GM19438 (cell line): ENCODE results near the gene CELA2A.
"Not testable (repeated sequence)": the region's sequence is repeated elsewhere in the genome, so short reads cannot be mapped to it uniquely, and the experiment has no call there.

ENCODE experiments used
- ATAC-seq: cut with Tn5 transposase; IDR thresholded peaks from one replicate; pipeline ENCODE4 v1.9.1; 2021; ENCODE audit warnings: low read depth; ENCODE audit not compliant: unreplicated experiment

CELA2A gene

GRCh38 chr1:15442759-15443158, 13.8 kb upstream of the CELA2A start:
- no peak for ATAC-seq

DNA sequence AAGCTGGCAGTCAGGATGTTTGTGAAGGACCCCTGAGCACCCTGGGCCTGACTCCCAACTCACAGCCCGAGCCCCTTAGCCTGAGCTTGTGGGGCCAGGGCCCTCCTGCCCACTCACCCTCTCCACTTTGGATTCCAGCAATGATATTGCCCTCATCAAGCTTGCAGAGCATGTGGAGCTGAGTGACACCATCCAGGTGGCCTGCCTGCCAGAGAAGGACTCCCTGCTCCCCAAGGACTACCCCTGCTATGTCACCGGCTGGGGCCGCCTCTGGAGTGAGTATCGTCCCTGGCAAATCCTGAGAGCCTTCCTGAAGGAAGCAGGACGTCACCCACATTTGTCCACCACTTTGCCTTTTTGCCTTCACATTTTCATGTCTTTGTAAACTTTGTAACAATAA, 13.3 kb upstream of the CELA2A start:
- no peak for ATAC-seq

DNA sequence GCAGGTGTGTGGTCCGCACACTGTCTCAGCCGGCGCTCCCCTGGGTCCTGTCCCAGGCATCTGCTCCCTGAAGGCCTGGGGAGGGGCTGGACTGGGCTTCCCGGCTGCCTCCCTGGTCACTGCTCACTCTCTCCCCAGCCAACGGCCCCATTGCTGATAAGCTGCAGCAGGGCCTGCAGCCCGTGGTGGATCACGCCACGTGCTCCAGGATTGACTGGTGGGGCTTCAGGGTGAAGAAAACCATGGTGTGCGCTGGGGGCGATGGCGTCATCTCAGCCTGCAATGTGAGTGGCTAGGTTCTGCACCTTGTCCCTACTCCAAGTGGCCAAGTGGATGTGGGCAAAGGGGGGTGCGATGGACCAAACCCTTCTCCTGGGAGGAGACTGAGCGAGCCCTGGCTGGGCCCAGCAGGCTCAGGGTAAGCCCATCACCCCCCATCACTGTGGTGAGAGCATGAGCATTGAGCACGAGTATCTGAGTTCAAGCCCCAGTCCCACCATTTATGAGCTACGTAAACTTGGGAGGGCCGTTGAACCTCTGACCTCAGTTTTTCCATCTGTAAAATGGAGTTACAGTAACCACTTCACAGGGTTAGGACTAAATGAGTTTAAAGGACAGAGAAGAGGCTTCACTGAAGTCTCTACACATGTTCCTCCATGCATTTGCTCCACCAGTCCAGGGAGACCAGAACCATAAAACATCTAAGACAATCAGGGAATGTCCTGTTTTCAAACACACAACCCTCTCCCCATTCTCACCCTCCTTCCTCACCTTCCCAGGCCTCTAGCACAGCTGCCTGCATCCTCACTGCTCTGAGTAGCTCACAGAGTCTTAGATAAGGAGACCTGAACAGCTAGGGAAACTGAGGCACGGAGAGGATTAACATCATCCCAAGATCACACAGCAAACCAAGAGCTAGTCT, 11.8 kb upstream of the CELA2A start:
- no peak for ATAC-seq

DNA sequence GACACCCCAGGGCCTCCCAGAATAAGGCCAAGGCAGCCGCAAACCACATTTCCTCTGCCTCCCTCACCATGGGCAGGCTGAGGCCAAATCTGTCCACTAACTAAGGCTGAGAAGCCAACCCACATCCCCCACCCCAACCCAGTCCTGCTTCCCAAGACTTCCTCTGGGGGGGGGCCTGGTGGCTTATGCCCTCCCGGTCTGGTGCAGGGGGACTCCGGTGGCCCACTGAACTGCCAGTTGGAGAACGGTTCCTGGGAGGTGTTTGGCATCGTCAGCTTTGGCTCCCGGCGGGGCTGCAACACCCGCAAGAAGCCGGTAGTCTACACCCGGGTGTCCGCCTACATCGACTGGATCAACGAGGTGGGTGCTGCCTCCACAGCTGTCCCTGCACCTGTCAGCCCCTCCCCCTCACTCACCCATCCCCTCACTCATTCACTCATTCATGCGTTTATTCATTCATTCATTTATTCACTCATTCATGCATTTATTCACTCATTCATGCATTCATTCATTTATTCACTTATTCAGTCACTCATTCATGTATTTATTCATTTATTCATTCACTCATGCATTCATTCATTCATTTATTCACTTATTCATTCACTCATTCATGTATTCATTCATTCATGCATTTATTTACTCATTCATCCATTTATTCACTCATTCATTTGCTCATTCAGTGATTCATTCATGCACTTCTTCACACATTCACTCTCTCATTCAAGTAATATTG, 11.0 kb upstream of the CELA2A start:
- no peak for ATAC-seq

DNA sequence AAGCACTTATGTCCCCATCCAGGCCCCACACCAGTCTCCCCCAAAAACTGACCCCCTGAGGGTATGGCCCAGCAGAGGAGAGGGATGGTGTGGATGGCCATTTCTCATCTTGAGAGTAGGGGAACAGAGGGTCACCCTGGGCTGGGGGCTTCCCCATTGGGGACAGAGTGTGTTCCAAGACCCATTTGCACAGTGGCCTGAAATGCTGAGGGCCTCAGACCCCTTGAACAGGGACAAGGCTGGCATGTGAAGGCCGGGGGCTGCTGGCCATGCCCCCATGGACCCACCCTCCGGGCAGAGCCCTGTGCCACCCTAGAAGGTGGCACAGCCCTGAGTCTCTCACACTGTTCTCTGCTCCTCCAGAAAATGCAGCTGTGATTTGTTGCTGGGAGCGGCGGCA, 10.3 kb upstream of the CELA2A start:
- ATAC-seq, result no peak

DNA sequence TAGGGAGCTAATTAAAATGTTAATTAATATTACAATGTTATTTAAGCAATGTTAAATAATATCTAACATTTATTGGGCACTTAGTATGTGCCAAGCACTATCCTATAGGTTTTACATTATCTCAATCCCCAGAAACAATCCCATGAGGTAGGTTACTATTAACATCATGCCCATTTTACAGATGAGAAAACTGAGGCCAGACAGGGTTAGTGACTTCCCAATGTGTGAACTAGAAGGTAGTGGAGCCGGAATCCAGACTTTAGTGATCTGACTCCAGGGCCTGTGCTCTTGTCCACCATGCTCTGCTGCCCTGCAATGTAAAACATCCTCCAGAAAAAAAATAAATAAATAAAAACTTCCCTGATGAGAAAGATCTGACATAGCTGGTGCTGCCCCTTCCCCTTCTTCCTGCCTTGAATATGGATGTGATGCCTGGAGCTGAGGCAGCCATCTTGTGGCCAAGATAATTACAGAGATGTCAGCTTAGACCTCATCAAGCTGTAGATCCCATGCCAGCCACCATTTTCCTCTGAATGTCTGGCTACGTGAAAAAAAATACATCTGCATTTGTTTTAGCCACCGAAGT, 7.6 kb upstream of the CELA2A start:
- ATAC-seq, result no peak

GRCh38 chr1:15449567-15449966, 7.0 kb upstream of the CELA2A start:
- ATAC-seq, result no peak

DNA sequence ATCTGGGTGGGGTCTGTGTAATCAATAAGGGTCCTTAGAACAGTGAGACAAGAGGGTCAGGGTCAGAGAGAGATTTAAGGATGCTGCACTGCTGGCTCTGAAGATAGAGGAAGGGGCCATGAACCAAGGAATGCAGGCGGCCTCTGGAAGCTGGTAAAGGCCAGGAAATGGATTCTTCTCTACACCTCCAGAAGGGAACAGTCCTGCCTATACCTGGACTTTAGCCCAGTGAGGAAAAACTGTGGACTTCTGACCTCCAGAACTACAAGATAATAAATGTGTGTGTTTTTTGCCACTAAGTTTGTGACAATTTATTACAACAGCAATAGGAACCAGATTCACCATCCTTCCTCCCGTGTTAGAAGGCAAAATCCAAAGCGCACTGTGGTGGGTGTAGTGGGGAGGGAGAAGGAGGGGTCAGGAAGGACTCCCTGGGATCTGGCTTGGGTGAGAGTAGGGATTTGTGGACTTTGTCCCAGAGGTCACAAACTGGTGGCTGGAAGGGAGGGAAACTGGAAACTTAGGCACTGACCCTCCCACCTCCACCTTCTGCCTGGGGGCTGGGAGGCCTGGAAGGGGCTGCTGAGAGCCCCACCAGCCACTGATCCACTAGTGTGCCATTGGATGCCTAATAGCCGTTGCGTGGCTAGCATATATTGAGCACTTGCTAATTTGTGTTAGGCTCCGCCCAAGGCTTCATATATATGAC, 5.4 kb upstream of the CELA2A start:
- ATAC-seq, result no peak

DNA sequence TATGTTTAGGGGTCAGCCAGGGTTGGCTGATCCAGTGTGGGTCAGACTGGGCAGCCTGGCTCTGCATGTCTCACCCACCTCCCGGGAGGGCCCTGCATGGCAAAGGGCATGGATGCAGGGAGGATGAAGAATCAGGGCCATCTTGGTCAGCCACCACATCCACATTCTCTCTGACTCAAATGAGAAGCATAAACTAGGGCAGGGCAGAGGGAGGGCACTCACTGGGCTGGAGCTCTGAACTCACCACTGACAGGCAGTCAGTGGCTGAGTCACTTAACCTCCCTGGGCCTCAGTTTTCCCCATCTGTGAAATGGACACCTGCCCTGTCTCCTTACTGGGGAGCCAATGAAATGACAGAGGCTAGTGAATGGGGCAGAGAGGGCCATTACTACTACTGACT, 4.3 kb upstream of the CELA2A start:
- ATAC-seq, result no peak

DNA sequence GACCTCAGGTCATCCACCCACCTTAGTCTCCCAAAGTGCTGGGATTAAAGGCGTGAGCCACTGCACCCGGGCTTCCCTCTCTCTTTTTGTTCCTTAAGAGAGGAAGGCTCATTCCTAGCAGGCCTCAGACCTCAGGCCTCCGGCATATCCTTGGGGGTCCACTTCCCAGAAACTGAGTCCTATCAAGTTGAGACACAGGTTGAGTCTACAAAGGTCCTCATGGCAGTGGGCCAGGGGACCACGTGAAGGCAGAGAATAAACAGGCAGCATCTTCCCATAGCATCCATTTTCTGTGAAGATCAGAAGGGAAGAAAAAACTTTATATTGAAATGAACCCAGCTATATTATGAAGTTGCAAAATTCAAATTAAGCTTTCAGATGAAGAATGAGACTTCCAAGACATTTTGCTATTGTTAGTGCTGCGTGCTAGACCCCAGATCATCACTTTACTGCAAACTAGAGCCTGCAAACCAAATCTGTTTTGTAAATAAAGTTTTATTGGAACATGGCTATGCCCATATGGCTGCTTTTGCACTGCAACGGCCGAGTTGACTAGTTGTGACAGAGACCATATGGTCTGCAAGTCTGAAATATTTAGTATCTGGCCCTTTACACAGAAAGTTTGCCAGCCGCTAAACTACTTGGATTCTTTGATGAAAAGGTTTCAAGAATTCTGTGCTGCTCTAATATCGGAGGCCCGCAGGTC, 3.5 kb upstream of the CELA2A start:
- ATAC-seq, result no peak

DNA sequence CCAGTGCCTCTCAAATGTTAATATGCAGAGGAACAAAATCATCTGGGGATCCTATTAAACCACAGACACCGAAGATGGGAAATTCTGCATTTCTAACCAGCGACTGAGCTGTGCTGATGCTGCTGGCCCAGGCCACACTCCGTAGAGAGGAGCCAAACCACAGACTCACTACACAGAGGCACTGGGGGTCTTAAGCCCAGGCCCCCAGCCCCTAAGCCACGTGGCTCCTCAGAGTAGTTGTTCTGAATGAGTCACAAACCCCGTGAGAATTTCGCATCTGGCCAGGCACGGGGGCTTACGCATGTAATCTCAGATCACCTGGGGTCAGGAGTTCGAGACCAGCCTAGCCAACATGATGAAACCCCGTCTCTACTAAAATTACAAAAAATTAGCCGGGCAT, 2.8 kb upstream of the CELA2A start:
- no peak for ATAC-seq

DNA sequence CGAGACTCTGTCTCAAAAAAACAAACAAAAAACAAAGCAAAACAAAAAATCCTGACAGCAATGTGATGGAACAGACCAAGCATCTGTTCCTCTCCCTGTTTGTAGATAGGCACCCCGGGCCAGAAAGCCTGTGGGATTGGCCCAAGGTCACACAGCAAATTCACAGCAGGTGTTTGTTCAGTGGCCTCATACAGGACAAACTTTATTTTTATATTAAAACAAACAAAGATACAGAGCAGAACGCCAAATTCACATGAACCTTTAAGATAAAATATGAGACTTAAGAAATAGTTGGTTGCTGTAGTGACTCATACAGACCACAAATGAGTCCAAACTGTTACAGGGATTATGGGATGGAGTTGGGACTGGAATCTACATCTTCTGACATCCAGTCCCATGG, 2.3 kb upstream of the CELA2A start:
- no peak for ATAC-seq

DNA sequence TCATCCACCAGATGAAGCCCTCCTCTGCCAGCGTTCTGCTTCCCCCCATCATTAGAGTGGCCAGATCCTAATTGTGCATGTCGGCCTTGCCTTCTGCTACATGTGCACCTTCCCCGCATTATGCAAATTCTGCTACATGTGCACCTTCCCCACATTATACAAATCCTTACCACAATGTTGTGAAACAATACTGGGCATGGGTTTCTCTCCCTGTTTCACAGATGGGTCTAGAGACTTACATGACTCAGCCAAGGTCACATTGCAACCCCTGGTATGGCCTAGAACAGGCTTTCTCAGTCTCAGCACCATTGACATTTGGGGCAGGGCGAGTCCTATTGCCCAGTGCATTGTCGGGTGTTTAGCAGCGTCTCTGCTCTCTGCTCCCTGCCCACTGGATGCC, 1.0 kb upstream of the CELA2A start:
- ATAC-seq, result no peak

DNA sequence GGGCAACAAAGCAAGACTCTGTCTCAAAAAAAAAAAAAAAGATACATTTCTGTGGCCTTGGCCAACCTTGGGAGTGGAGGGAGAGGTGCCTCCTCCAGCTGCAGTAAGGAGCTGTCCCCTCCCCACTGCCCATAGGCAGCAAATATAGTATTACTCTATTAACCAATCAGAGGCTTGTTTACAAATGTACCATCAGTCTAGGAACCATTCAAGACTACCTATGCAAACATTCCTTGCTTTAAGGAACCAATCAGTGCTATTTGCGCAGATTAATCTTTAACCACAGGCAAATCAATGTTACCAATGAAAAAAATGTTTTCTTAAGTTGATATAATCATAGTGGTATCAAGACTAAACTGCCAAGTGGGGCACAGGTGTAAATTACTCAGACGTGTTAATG, 1.1 kb downstream of the CELA2A start:
- ATAC-seq, result no peak

DNA sequence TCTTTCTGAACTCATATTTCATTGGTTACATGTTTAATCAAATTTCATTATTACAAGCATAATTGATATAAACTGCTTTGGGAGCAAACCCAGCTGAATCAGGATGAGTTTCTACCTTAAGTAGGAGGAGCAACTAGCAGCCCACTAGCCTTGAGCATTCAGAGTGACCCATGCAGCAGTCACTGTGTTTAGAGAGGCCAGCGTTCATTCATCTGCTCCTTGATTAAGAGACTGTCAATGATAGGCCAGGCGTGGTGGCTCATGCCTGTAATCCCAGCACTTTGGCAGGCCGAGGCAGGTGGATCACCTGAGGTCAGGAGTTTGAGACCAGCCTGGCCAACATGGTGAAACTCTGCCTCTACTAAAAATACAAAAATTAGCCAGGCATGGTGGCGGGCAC, 1.9 kb downstream of the CELA2A start:
- ATAC-seq, result not testable (repeated sequence)

DNA sequence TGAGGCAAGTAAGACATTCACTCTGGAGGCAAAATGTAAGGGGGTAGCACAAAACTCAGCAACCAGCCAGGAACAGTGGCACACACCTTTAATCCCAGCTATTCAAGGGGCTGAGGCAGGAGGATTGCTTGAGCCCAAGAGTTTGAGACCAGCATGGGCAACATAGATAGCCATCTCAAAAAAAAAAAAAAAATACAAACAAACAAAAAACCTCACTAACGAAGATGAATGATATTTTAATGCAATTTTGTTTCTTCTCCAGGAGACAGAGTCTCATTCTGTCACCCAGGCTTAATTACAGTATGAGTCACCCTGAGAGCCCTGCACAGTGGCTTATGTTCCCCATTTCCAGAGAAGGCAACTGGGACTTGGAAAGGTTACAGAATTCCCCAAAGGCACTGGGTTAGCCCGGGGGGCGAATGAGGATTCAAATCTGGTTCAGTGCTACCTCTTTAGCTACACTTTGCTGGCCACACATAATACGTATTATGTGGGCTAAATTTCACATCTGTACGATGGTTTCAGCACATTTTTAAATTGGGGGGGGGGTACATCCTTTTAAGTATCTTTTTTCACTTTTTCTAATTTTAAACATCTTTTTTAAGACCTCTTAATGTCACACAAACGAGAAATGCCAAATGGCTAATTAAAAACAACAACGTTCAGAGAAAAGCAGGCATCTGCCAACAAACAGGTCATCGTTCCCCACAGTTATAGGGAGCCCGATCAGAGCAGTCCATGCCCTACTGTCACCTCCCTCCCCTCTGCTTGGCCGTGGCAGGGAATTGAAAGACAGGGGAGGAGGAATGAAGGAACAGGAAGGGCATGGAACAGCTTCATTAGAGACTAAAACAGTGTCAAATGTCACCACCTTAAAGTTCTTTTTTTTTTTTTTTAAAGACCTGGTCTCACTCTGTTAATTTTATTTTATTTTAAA, 3.5 kb downstream of the CELA2A start:
- no peak for ATAC-seq

GRCh38 chr1:15460708-15461095, 4.2 kb downstream of the CELA2A start:
- no peak for ATAC-seq

DNA sequence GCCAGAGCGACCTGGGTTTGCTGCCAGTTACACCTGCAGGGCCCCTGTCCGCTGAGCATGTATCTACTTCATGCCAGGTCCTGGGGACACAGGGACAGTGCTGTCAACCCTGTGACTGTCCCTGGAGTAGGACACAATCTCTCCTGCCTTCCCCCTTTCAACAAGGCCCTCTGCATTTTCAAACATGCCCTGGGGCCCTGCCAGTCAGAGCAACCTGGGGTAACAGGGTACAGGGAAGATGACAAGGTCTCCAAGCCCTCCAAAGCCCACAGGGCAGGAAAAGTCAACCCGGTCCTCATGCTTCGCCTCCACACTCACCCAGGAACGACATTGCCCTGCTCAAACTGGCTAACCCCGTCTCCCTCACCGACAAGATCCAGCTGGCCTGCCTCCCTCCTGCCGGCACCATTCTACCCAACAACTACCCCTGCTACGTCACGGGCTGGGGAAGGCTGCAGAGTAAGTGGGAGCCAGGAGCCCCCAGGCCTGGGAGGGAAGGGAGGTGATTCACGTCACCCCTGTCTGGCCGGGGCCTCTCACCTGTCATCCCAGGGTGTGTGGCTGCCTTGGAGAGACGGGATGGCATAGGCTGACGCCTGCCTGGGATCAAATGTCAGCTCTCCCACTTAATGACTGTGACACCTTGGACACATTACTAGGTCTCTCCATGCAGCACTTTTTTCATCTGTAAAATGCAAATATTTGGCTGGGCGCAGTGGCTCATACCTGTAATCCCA, 6.7 kb downstream of the CELA2A start:
- not testable (repeated sequence) for ATAC-seq

DNA sequence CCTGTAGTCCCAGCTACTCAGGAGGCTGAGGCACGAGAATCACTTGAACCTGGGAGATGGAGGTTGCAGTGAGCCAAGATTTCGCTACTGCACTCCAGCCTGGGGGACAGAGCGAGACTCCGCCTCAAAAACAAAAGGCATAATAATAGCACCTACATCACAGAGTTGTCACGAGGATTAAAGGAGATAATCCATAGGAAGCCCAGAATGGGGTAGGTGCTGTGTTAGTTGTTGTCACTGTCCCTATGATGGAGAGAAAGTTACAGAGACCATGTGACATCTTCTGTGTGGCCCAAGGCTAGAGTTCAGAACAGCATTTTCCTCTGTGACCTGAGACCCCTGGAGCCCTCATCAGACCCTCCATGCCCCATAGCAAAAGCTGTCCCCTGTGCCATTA, 7.4 kb downstream of the CELA2A start:
- not testable (repeated sequence) for ATAC-seq
